Activated CD4-positive, alpha-beta T cell treated with anti-CD3 and anti-CD28 coated beads, Interleukin-2, amount 50 U/mL, for 48 hours (primary cell): Measurements from ENCODE around the gene RNF182.
"Not testable (repeated sequence)": the region's sequence is repeated elsewhere in the genome, so short reads cannot be mapped to it uniquely, and the experiment has no call there.

Source experiments
- DNase-seq, 2 experiments: peaks; one replicate each; pipeline ENCODE4 v3.0.0-alpha.2; 2020

The RNF182 gene, protein sequence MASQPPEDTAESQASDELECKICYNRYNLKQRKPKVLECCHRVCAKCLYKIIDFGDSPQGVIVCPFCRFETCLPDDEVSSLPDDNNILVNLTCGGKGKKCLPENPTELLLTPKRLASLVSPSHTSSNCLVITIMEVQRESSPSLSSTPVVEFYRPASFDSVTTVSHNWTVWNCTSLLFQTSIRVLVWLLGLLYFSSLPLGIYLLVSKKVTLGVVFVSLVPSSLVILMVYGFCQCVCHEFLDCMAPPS

DNA sequence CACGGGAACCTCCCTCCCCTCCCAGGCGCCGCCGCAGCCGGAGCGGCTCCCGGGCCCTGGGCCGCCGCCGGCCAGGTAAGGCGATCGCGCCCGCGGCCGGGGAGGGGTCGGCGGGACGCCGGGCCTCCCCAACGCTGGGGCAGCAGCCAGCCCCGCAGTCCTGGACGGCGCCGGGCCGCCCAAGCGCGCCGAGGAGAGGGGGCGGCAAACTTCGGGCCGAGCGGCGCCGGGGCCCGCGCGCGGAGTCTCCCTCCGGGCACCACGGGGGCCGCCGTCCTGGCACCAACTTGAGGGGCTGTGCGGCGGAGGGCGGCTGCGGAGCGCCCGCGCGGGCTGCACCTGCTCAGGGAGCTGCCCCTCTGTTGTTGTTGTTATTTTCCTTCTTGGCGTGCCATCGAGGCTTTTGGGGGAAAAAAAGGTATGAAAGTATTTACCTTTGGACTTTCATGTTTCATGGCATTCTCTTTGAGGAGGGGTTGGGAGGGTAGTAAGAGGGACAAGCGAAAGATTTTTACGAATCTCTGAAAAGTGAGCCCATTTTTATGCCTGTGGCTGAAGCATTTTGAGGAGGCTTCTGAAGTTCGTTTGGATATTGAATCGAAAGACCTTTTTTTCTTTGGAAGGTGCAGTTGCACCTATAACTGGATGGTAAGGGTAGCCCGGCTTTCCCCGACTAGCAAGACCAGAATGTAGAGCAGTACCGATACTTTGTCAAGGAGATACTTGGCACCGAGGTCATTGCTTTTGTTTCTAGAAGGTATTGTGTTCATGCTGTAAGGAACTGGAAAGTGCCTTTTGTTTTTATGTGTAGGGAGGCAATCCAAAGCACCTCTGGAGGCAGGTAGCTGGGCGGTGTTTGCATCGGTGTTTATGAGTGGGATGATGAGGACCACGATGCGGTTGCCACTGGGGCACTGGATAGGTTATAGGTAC is at the start of gene RNF182:
Gene RNF182, plus strand, starts transcription at position 4 of the 933 bp plus-strand sequence. CDS start 52,168 bp downstream, outside the sequence.
- peak; percentile 39 to 48 for DNase-seq

DNA sequence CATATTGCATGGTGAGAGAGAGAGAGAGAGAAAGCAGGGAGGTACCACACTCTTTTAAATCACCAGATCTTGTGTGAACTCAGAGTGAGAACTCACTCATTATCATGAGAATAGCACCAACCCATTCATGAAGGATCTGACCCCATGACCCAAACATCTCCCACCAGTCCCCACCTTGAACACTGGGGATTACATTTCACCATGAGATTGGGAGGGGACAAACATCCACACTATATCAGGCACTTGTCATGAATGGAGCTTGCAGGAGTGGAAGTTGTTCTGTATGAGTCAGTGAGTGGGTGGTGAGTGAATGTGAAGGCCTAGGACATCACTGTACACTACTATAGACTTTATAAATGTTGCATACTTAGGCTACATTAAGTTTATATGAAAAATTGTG is 47.7 kb upstream of the RNF182 start:
- no peak for DNase-seq

DNA sequence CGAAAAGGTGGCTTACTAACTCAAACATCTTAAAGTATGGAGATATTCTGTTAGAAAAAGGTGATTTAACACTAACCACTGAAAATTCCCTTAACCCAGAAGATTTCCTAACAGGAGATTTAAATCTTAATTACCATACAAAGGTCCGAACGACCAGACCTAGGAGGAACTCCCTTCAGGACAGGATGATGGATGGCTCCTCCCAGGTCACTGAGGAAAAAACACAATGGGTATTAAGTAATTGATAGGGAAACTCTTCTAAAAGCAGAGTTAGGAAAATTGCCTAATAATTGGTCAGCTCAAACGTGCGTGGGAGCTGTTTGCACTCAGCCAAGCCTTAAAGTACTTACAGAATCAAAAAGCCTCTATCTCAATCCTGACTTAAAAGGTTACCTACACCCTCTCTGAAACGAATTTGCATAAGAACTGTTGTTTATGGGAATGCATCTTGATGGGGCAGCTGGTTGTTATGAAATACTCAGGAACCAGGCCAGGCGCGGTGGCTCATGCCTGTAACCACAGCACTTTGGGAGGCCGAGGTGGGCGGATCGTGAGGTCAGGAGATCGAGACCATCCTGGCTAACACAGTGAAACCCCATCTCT is 44.6 kb upstream of the RNF182 start:
- DNase-seq = not testable (repeated sequence)

DNA sequence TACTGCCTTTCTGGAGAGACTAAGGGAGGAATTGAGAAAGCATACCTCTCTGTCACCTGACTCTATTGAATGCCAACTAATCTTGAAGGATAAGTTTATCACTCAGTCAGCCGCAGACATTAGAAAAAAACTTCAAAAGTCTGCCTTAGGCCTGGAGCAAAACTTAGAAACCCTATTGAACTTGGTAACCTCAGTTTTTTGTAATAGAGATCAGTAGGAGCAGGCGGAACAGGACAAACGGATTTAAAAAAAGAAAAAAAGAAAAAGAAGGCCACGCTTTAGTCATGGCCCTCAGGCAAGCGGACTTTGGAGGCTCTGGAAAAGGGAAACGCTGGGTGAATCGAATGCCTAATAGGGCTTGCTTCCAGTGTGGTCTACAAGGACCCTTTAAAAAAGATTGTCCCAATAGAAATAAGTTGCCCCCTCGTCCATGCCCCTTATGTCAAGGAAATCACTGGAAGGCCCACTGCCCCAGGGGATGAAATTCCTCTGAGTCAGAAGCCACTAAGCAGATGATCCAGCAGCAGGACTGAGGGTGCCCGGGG is 43.1 kb upstream of the RNF182 start:
- no peak for DNase-seq

DNA sequence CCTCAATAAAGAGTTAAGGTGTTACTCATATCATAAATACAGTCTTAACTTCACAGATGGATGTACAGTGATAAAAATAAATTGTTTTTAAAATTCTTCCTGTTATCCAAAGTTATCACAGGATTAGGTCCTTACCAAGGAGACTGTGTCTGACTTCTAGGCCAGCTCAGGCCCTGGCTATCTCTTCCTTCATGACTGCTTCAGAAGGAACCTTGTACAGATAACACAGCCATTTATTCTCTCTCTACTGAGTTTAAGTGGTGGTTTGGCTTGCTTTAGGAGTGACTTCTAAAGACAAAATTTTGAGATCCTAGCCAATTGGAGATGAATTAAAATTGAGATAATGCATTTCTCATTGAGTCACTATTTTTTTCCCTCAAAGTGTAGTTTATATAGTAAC is 40.8 kb upstream of the RNF182 start:
- no peak for DNase-seq

DNA sequence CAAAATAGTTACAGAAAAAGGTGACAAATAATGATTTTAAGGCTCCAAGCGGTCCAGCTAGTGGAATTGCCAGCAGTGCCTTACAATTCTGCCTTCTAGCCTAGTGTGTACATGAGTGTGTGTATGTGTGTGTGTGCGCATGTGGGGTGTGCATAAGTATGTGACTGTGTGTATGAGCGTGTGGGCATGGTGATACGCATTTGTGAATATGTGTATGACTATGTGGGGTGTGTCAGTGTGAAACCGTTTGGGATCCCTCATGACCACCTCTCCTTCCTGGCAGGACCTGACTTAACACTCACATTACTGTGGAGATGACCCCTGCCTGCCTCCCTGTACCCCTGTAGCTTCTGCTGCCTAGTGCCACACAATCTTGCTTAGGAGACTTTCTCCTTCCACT is 40.4 kb upstream of the RNF182 start:
- no peak for DNase-seq

DNA sequence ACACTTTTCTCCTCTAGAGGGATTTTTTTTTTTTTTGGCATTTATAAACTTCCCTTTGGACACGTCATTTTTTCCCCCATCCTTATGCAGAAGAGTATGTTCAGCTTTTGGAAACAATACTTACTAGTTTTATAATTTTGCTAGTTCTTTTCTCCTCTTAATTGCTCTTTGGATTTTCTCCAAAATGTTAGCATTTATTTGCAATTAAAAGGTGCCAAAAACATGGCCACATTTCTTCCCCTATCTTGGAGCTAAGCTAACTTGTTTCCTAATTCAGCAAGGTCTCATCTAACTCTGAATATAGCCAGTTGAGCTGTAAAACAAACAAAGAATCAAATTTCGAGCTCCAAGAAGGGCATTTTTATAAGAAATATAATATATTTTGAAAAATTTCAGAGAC is 39.2 kb upstream of the RNF182 start:
- no peak for DNase-seq

DNA sequence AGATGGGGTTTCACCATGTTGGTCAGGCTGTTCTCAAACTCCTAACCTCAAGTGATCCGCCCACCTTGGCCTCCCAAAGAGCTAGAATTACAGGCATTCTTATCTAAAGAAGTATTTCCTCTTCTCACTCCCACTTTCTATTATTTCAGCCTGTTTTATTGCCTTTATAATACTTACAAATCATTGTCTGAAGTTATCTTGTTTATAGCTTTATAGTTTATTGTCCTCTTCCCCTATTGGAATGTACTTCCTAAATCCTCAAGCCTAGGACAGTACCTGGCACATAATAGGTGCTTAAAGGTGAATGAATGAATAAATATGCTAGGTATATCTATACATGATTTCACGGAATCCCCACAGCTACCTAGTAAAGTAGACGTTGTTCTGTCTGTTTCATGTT is 37.8 kb upstream of the RNF182 start:
- DNase-seq = no peak

DNA sequence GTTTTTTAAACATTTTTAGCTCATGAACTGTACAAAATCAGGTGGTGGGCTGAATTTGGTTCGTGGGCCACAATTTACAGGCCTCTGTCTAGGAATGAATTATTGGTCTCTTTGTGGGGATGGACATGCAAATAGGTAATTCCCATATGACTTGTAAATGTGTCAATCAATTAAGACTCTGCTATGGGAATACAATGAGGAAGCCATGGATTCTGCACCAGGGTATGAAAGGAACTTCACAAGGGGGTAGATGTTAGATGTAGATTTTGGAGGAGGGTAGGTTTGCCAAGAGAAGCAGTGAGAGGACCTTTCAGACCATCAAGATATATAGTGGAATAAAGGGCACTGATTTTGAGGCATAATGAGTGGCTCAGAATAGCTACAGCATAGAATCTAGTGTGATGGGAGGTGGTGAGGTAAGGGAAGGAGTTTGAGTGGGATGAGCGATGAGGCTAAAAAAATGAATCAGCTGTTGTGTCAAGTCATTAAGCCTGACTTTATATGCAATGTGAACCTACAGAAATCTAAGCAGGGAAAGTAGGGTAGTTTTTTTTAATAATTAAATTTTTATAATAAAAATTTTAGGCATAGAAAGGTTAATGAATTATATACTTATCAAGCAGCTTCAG is 32.6 kb upstream of the RNF182 start:
- no peak for DNase-seq

DNA sequence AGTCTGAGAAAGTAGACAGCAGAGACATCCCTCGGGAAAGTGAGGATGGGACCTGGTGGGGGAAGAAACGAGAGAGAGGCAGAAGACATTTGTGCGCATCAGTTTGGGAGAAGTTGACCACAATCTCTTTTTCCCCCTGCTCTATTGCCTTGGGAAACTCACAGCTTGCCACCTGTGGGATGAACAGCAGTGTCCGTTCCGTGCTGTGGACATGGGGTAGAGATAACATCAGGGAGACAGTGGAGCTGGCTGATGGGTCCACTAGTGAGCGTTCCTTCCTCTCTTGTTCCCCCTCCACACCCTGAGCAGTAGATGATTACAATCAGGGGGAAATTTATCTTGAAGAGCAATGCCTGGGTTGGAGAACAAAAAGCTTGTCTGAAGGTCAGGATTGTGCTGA is 21.8 kb upstream of the RNF182 start:
- no peak for DNase-seq

DNA sequence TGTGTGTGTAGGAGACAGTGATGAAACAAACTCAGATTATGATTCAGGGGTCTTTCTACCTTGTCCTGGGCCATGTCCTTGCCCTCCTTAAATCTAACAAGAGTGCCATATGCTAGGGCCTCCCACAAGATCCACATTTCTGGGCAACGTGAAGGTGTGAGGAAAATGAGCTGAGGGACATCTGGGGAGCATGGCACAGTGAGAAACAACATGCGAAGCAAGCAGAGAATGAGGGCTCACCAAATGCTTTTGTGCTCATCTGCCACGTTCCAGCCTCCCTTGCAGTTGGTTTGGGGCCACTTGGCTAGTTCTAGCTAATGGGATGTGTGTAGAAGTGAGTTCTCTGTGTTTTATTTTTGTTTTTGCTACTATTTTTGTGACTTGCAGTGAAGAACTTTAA is 21.4 kb upstream of the RNF182 start:
- DNase-seq = no peak

DNA sequence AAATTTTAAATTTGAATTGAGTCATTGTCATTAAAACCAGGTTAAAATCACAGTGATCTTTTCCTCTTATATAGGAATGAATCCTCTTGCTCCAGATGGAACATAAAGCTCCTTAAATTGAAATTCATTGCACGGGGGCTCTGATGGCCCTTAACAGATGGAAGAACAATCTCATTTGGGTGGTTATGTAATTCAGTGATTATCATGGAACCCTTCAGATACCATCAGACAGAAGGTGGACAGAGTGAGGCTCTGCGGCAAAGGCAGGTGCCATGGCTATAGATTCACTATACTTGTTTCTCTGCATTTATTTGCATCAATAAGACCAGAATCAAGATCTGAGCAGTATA is 17.8 kb upstream of the RNF182 start:
- no peak for DNase-seq

DNA sequence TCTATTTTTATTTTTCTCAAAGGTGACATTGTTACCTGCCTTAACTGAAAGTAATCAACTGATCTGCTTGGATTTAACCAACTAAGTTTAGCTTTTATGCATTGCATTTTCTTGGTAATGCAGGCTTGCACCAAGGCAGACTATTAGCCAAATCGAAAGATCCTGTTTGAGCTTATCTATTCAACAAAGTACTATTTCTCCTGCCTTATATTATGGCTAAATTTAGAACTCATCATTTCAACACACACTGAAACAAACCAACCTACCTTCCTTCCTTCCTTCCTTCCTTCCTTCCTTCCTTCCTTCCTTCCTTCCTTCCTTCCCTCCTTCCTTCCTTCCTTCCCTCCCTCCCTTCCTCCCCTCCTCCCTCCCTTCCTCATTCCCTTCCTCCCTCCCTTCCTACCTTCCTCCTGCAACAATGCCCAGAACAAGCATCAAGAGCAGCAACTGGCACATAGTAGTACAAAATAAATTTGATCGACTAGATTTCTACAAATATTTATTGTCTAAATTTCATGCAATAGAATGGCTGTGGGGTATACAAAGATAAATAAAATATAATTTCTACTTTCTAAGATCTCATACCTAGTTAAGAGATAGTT is 17.0 kb upstream of the RNF182 start:
- DNase-seq = no peak

DNA sequence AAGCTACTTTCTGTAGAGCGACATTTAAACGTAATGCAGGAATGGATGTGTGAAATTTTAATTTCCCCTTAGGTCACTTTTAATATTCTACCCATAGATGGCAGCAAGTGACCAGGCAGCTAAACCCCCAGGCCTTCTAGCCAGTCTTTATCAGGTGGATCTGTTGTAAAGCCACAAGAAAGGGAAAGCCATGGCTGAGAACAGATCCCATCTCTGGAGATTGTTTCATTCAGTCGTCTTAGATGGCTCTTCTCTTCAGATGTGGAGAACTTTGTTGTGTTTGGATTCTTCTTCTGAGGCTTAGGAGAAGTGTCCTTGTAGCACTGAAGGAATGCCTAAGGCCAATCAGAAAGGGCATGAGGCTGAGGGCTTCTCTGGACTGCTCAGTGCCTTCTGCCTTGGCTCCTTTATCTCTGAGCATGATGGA is 15.8 kb upstream of the RNF182 start:
- peak; percentile 26 to 41 for DNase-seq

DNA sequence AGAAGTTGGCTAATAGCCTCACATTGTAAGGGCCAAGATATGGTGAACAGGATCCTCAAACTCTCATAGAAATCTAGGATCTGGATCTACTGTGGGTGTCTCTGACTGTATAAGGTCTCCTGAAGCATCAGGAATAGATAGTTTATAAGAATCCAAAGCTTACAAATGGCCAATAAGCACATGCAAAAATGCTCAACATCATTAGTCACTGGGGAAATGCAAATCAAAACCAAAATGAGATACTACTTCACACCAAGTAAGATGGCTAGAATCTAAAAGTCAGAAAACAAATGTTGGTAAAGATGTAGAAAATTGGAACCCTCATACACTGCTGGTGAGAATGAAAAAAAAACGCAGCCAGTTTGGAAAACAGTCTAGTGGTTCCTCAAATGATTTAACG is 14.3 kb upstream of the RNF182 start:
- DNase-seq = no peak

DNA sequence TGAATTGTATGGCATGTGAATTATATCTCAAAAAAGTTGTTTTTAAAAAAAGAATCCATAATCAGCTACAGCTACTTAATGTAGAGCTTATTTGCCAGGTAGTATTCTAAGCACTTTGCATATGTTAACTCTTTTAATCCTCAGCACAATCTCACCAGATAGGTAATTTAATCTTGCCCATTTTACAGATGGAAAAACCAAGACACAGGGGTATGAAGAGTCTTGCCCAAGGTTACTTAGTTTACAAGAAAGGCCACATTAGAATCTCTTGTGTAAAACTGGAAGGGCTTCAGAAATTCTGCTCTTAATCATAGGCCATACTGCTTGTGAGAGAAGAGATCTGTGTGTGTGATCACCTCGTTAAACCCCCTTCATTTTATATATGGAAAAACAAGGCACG is 13.4 kb upstream of the RNF182 start:
- DNase-seq = no peak

DNA sequence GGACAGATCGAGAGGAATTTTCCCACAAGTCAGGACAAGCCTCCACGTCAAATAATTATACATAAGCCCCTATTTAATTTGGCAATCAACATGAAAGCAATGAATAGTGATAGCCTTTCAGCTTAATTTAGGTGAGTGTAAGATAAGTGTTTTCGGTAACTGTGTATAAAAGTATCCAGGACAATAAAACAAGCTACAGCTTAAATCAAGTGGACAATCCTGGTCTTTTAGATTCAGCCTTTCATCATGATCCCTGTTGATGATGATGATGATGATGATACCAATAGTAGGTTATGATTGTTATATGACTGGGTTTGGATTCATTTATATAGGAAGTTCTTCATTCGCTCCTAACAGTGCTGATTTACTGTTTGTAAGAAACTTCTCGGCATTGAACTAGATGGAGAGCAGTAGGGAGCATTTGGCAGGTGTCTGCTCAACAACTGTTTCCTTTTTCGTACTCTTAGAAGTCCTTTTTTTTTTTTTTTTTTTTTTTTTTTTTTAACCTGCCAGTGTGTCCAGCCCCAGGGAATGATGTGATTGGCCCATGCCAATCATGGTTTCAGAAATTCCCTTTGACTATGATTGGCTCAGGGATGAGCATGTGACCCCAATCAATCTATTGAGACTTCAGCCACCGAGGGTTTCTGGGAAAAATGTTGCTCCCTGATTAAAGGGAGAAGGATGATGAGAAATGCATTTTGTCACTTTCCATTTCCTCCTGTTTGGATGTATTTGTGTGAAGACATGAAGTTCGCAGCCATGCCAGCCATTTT is 11.3 kb upstream of the RNF182 start:
- DNase-seq = no peak

DNA sequence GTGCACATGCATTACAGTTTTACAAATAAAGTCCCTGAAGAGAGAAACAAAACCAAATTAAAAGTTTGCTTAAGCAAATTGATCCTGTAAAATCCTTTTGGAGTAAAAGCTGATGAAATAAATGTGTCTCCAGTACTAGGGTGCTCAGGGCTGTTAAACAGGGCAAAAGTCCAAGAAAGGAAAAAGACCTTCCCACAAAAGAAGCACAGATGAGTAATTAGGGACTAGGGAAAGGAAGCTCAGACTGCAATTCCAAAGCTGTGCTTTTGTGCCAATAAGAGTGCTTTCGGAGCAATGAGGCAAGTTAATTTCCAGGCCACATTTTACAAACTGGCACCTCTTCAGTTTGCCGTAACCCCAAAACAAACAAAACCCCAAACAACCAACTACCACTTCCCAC is 10.4 kb upstream of the RNF182 start:
- DNase-seq = no peak

DNA sequence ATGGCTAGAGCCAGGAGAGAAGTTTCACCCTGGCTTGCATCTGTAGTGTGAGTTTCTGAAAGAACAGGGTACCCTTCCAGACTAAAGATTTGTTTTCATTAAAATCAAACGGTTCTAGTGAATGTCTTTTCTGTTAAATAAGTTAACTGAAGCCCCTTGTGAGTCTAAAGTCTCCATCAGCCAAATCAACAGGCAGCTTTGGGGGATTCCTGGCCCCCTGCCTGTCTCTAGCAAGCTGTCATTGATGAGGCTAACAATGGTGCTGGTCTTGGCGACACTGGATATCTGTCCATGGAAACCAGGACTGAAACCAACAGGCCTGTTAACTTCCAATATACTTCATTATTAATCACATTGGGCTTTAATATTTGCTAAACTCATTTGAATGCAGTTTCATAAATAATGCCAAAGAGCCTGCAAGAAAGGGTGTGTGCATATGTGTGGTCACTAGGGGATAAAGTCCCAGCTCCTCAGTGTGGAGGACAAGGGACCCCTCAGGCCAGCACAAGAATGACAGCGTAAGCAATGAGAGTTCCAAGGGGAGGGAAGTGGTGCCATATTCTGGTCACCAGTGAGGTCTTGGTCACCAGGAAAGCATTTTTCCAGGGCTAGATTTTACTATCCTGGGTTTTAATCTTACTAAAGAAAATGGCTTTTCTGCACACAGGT is 9.1 kb upstream of the RNF182 start:
- no peak for DNase-seq

DNA sequence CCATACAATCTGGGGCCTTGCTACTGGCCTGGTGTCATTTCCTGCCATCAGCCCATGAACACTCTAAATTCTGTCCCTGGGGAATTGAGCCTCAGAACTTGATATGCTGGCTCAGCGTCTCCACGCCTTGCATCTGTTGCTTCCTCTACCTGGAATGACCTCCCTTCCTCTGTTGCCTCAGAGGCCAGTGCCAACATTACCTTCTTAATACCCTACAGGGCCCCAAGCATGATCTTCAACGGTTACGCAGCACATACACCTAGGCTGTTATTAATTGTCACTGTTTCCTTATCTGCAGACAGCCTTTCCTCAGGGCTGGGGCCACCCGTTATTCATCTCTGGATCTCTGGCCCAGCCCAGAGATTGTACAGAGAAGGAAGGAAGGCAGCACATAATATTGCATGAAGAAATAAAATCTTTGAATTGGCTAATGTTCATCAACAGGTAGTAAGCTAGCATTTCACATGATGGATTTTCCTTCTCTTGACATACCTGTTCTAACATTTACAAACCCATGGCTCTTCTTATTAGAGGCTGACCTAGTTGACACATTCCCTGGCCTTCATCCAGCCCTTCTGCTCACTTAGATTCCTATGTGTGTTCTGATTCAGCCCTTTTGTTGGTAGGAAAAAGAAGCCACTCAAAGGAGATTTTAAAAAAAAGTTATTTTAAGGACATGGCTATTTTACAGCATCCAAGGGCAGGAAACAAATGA is 8.4 kb upstream of the RNF182 start:
- DNase-seq = no peak

DNA sequence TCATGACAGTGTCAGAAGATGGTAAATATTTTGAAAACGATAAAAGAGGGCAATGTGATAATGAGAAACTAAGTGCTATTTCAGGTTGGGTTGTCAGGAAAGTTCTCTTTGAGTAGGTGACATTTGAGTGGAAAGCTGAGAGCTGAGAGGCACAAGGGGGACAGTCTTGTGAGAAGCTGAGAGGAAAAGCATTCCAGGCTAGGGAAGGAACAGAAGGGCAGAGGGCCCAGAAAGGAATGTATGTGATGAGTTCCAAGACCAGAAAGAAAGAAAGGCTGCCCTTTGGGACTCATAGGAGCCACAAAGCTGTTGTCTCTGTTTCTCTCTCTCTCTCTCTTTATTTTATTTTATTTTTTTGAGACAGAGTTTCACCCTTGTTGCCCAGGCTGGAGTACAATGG is 7.6 kb upstream of the RNF182 start:
- DNase-seq = no peak
